Skin epidermis (tissue), 12 donors: ENCODE data around the gene TTC12.

Experiments used
- H3K27ac ChIP-seq, 21 experiments: fragments of 200-600 bp; sonication (generic) in 11 of 21; one replicate each; pipeline ENCODE4 v1.5.0; 2020; ENCODE audit warnings: mild to moderate bottlenecking in 3 of 21, inconsistent platforms in 2 of 21, moderate library complexity in 2 of 21
- H3K4me3 ChIP-seq, 7 experiments: fragments of 200-600 bp; sonication (generic) in 2 of 7; one replicate each; pipeline ENCODE4 v1.5.0; 2020; ENCODE audit warnings: inconsistent platforms in 2 of 7, mild to moderate bottlenecking in 2 of 7, moderate library complexity in 1 of 7

The TTC12 gene

DNA sequence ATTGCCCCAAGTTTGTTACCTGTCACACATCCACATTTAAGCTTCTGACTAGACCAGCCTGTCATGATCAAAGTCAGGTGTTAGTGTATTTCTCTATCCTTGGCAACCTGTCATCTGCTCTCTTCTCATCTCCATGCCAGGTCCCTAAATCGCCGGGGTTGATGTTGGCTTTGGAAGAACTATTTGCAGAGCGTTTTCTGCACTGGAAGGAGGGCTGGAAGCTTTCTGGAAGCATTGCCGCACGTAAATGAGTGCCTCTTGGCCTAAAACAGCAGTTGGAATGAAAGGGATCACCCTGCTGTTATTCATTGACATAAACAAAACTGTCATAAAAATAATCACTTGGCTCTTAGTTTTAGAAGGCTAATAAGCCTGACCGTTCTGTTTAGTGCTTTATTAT is 1.4 kb downstream of the TTC12 start:
- Histone ChIP-seq H3K27ac (peak overlapping the region in 7 of 21 experiments; percentile 1 to 93 (median 87)), H3K4me3 (peak overlapping the region in 1 of 7 experiments; percentile 78)

GRCh38 chr11:113316256-113316655 is 1.9 kb downstream of the TTC12 start:
- peak overlapping the region in 1 of 21 experiments; percentile 88 for H3K27ac ChIP-seq
- H3K4me3 ChIP-seq = no peak overlapping the region

- Histone ChIP-seq H3K27ac (peak overlapping the region in 1 of 21 experiments; percentile 21), H3K4me3 (no peak overlapping the region)
These were observed 3.0 kb downstream of the TTC12 start for GRCh38 chr11:113317339-113317738.

DNA sequence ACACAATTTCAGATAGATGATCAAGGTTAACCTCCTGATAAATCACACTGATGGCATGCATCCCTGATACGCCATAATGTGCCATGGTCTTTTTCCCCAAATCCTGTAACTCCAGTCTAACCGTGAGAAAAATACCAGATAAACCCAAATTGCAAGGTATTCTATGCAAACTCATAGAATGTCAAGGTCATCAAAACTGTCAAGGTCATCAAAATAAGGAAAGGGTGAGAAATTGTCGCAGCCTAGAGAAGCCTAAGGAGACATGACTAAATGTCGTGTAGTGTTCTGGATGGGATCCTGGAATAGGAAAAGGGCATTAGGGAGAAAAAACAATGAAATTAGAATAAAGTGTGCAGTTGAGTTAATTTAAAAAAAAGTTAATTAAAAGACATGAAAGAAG is 4.7 kb downstream of the TTC12 start:
- no peak overlapping the region for H3K4me3 ChIP-seq
- no peak overlapping the region for H3K27ac ChIP-seq

DNA sequence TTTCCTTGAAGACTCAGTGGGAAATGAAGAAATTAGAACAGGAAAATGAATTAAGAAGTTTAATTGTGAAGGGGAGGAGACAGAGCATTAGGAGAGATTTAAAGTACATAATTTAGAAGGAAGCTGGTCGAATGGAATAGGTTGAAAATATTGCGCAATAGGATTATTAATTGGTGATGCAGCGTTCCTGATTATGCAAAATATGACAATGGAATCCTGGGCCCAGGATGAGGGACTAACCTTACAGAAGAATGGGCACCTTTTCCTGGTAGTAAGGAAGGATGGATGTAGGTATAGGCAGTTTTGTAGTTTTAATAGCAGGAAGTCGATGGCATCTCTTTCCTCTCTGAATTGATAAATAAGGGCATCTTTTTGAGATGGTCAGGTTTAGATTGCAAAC is 7.8 kb downstream of the TTC12 start:
- no peak overlapping the region for H3K4me3 ChIP-seq
- H3K27ac ChIP-seq = no peak overlapping the region

DNA sequence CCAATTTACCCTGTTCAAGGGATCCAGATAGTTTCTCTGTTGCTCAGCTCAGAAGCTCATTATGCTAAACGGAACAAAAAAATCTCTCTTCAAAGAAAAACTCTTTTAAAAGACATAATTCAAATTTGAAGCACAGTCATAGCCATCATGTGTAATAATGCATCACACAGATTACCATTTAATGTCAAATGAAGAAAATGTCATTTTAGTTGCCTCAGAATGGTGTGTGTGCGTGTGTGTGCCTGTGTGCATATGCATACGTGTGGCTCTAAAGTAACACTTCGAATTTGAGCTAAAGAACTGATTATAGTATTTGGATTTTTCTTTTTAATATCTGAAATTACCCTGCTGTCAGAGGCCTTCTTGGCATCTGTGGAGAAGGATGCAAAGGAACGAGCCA is 9.9 kb downstream of the TTC12 start:
- Histone ChIP-seq H3K4me3 (no peak overlapping the region), H3K27ac (no peak overlapping the region)

- Histone ChIP-seq H3K27ac (no peak overlapping the region), H3K4me3 (no peak overlapping the region)
These were observed 15.3 kb downstream of the TTC12 start for GRCh38 chr11:113329725-113330124.

GRCh38 chr11:113331441-113331840 is 17.1 kb downstream of the TTC12 start:
- Histone ChIP-seq H3K4me3 (no peak overlapping the region), H3K27ac (no peak overlapping the region)

GRCh38 chr11:113332023-113332422 is 17.6 kb downstream of the TTC12 start:
- Histone ChIP-seq H3K27ac (no peak overlapping the region), H3K4me3 (no peak overlapping the region)

- H3K4me3 ChIP-seq = no peak overlapping the region
- no peak overlapping the region for H3K27ac ChIP-seq
These were observed 18.4 kb downstream of the TTC12 start for GRCh38 chr11:113332638-113333329.

GRCh38 chr11:113334183-113334582 is 19.8 kb downstream of the TTC12 start:
- no peak overlapping the region for H3K27ac ChIP-seq
- no peak overlapping the region for H3K4me3 ChIP-seq

DNA sequence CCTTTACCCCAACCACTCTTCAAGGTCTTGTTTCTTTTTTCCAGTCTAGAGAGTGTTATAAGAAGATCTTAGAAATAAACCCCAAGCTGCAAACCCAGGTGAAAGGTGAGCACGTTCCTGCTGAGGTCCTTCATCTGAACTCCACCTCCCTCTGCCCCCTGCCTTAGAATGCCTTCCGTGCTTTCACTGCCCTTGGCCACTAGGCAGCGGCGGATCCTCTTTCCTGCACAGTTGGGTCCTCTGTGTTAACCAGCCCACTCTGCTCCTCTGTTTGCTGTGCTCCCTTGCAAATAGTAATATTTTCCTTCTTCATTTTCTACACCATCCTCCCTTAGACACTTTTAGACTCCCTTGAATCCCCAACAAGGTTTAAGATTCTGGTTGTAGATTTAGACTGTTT is 24.3 kb downstream of the TTC12 start:
- H3K4me3 ChIP-seq = no peak overlapping the region
- no peak overlapping the region for H3K27ac ChIP-seq

GRCh38 chr11:113339929-113340589 is 25.7 kb downstream of the TTC12 start:
- no peak overlapping the region for H3K27ac ChIP-seq
- H3K4me3 ChIP-seq = no peak overlapping the region

DNA sequence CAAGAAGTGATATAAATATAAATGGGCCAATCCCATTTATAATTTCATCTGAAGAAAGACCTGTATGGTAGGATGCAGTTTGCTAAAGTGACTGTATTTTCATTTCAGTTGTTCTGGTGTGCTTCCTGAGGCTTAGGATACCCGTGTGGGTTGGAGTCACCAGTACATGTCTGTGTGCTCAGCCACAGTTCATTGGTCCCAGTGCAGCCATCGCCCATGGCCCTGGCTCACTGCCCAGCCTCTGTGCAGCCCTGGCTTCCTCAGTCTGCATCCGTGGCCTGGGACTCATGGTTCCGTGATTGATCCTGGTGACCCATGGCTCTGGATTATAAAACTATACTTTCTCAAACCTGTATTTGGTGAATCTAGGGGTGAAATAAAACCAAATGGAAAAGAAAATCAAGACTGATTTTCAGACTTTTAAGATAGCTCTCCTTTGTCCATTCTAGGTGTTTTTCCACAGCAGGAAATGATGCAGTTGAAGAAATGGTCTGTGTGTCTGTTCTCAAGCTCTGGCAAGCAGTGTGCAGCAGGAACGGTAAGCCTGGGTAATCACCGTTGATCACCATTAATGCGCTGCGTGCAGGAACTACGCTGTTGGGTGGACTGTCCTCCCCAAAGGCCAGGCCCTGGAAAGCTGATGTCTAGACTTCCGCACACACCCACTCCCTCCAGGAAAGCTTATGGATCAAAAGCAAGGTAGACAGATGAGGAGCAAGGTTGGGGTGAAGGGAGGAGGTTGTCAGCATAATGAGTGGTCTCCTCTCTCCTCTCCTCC is 27.2 kb downstream of the TTC12 start:
- no peak overlapping the region for H3K4me3 ChIP-seq
- H3K27ac ChIP-seq = no peak overlapping the region

DNA sequence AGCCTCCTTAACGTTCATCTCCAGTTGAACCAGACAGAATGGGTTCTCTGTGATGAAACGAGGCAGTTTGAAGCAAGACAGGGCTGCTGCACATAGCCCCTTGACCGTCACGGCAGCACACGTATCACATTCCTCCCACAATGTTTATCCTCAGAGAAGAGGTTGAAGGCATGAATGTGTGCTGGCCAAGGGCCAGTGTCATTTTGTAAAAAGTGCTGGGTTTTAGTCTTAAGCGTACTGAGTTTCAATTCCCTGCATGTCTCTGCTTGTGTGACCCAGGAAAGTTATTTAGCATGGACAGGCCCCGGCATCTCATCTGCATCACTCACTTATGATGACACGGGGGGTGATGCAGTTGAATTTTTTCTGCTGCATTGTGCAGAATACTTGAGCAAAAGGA is 31.6 kb downstream of the TTC12 start:
- no peak overlapping the region for H3K4me3 ChIP-seq
- H3K27ac ChIP-seq = no peak overlapping the region

- no peak overlapping the region for H3K27ac ChIP-seq
These were observed 35.1 kb downstream of the TTC12 start for GRCh38 chr11:113349528-113349927.

DNA sequence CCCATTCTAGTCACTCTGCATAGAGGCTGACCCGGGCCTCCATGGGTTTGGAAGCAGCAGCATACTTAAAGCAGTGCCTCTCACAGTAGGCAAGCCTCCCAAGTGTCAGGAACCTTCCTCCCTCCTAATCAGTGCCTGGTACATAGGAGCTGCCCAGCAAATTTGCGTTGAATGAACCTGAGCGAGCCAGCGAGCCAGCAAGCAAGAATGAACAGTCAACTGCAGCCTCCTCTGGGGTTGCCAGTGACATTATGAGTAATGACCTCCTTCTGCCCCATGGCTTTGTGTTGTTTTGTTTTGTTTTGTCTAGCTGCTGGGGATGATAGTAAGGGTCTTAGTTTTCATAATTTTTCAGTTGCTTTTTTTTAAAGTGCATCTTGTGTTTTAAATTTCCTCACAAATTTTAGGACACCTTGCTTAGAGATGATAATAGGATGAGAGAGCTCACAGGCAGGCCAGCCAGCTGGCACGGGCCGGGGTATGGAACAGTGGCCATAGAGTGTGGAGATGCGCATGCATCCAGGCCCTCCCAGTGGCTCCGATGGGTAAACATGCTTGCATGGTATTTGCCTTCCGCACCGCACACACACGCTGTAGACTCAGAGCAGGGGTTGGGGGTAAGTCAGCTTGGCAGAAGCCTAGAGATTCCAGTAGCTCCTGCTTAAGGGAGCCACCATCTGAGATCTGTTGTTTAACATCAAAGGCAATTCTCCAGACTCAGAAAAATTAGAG is 36.1 kb downstream of the TTC12 start:
- H3K27ac ChIP-seq = no peak overlapping the region

More at GRCh38 chr11:113349528-113349927, 35.1 kb downstream of the TTC12 start:
- H3K4me3 ChIP-seq = no peak overlapping the region

DNA sequence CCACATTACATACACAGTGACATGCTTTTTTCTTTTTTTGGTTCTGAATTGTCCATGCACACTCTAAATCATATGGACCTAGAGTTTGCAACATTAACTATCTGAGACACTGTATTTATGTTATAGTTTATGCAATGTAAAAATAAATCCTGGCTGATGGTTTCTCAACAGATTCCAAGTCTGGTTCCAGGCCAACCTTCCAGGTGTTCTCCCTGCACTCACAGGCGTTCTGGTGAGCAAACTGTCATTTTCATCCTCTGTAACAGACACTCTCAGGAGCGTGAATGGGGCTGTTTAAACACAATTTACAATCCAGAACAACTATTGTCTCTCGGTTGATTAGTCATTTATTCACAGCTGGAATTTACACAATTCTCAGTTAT is 36.7 kb downstream of the TTC12 start:
- Histone ChIP-seq H3K4me3 (no peak overlapping the region), H3K27ac (no peak overlapping the region)

More for the DNA sequence above, 36.1 kb downstream of the TTC12 start:
- H3K4me3 ChIP-seq = no peak overlapping the region

DNA sequence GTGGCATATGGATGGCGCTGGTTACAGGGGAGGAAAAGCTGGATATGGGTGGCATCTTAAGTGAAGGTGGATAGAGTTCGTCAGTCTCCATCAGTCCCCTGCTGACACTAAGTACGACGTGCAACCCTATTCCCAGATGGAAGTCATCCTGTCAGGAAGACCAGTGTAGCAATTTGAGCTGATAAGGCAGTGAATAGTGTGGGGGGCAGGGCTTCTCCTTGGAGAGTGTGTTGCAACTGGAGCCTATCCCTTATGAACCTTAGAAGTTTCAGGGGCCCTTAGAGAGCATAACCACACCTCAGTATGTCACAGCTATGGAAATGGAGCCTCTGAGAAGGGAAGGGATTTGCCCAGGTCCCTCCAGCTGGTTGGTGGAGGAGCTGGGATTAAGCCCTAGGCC is 37.1 kb downstream of the TTC12 start:
- no peak overlapping the region for H3K27ac ChIP-seq
- H3K4me3 ChIP-seq = no peak overlapping the region

GRCh38 chr11:113356203-113356602 is 41.8 kb downstream of the TTC12 start:
- H3K27ac ChIP-seq = no peak overlapping the region
- H3K4me3 ChIP-seq = no peak overlapping the region
